Coronary artery (tissue), 2 donors: Measurements from ENCODE around the gene SMIM9.

ENCODE experiments used
- DNase-seq: peaks from one replicate; pipeline ENCODE4 v3.0.0-alpha.2; 2017; ENCODE audit warnings: low spot score
- H3K27ac ChIP-seq, 2 donors: fragments of 200-600 bp; sonication (generic); one replicate each; pipeline ENCODE4 v1.5.1; 2016 to 2019
- H3K4me3 ChIP-seq: fragments of 200-600 bp; sonication (generic); 2 replicates; pipeline ENCODE4 v1.5.1; 2016; ENCODE audit warnings: mild to moderate bottlenecking, moderate library complexity
- TF ChIP-seq, protein P1 (sequence below): fragments of 200-600 bp; sonication (generic); IDR thresholded peaks from one replicate; pipeline ENCODE4 v1.5.1; 2019; ENCODE audit warnings: antibody characterized with exemption

The SMIM9 gene

DNA sequence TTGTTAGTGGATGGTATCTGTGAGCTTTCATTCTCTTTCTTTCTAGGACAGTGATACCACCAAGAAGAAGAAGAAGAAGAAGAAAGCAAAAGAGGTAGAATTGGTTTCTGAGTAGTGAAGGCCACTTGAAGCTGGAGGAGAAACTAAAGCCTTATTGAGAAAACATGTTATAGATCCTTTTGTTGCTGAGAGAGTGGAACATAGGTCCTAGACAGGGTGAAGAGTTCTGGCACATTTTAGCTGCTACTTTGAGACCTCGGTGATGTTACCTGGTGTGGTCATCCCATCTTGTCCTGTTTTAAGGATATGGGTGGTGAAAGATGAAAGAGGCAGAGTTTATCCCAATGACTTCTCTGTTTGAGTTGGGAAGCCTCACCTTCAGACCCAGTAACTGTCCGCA, 57.7 kb downstream of the SMIM9 start:
- TF ChIP-seq, protein P1, sequence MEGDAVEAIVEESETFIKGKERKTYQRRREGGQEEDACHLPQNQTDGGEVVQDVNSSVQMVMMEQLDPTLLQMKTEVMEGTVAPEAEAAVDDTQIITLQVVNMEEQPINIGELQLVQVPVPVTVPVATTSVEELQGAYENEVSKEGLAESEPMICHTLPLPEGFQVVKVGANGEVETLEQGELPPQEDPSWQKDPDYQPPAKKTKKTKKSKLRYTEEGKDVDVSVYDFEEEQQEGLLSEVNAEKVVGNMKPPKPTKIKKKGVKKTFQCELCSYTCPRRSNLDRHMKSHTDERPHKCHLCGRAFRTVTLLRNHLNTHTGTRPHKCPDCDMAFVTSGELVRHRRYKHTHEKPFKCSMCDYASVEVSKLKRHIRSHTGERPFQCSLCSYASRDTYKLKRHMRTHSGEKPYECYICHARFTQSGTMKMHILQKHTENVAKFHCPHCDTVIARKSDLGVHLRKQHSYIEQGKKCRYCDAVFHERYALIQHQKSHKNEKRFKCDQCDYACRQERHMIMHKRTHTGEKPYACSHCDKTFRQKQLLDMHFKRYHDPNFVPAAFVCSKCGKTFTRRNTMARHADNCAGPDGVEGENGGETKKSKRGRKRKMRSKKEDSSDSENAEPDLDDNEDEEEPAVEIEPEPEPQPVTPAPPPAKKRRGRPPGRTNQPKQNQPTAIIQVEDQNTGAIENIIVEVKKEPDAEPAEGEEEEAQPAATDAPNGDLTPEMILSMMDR: no peak
- no peak for DNase-seq
- H3K4me3 ChIP-seq: no peak overlapping the region
- H3K27ac ChIP-seq: no peak overlapping the region

DNA sequence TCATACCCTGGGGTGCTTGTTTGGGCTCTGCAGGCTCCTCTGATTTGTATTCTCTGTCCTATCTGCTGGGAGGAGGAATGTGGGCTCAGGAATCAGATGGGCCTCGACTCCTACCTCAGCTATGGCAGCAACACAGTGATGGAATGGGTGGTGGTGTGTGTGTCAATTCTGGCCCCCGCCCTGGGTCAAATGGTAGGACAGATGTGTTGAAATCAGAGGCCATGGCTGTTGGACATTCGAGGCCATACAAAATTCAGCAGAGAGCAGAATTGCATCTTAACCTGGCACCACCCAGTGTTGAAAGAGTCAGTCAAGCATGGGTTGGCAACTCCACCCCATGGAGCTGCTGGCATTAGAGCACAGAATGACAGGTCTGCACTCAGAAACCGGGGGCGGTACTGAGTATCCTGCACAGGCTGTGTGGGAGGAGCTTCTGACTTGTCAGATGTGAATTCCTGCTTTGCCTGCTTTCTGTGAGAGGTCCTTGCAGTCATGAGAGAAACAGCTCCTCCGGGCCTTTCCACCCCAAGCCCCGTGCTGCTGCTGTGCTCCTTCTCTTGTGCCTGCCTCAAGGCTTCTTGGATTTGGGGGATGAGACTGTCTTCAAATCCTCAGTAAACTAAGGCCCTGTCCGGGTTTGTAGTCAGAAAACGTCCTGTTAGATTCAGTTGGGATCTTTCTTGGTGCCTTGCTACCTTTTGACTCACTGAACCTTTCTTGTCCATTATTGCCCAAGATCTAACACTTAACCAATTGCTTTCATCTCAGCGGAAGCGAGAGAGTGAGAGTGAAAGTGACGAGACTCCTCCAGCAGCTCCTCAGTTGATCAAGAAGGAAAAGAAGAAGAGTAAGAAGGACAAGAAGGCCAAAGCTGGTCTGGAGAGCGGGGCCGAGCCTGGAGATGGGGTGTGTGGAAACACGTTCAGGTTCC, 58.8 kb downstream of the SMIM9 start:
- no peak overlapping the region for H3K4me3 ChIP-seq
- no peak for DNase-seq
- H3K27ac ChIP-seq: no peak overlapping the region
- TF ChIP-seq, protein P1: no peak

DNA sequence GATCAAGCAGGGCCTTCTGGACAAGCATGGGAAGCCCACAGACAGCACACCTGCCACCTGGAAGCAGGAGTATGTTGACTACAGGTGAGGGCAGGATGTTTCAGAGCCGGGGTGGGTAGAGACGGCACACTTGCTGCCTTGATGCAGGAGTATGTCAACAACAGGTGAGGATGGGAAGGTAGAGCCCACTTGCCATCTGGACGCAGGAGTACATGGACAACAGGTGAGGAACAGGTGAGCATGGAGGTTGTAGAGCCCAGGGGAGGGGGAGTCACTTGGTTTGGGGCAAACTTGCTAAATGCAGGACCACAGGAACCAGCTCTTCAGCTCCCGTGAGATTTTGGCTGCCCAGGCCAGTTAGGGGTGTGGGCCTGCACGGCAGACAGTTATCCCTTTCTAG, 59.8 kb downstream of the SMIM9 start:
- TF ChIP-seq, protein P1: no peak
- Histone ChIP-seq H3K4me3 (no peak overlapping the region), H3K27ac (no peak overlapping the region)
- DNase-seq: no peak
